ENCODE results near the gene NEO1.

DNA sequence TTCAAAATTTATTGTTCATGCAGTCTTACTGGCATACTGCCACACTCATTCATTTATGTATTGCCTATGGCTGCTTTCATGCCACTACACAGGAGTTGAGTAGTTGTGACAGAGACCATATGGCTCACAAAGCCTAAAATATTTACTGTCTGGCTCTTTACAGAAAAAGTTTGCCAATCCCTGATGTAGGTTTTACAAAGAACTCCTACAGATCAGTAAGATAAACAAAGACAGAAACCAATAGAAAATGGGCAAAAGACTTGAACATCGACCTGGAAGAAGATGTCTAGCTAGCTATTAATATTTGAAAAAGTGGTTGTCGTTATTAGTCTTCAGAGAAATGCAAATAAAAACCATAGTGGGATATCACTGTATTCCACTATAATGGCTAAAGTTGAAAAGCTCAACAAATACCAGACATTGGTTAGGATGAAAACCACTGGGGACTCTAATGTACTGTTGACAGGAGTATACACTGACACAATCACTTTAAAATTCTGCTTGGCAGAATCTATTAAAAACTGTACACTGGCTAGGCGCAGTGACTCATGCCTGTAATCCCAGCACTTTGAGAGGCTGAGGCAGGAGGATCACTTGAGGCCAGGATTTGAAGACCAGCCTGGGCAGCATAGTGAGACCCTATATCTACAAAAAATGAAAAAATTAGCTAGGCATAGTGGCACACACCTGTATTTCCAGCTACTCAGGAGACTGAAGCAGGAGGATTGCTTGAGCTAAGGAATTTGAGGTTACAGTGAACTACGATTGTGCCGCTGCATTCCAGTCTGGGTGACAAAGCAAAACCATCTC lies 87.7 kb downstream of the NEO1 start:
- TF ChIP-seq, protein P1, sequence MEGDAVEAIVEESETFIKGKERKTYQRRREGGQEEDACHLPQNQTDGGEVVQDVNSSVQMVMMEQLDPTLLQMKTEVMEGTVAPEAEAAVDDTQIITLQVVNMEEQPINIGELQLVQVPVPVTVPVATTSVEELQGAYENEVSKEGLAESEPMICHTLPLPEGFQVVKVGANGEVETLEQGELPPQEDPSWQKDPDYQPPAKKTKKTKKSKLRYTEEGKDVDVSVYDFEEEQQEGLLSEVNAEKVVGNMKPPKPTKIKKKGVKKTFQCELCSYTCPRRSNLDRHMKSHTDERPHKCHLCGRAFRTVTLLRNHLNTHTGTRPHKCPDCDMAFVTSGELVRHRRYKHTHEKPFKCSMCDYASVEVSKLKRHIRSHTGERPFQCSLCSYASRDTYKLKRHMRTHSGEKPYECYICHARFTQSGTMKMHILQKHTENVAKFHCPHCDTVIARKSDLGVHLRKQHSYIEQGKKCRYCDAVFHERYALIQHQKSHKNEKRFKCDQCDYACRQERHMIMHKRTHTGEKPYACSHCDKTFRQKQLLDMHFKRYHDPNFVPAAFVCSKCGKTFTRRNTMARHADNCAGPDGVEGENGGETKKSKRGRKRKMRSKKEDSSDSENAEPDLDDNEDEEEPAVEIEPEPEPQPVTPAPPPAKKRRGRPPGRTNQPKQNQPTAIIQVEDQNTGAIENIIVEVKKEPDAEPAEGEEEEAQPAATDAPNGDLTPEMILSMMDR (IDR thresholded peaks at IDR 0.05; ENCODE audit: low read length): no peak
- no peak for TF ChIP-seq EZH2 (IDR thresholded peaks at IDR 0.05; ENCODE audit: borderline replicate concordance, low read length)

All from OCI-LY1 (cell line).